ENCODE measurements around the gene INTS3. TPM values are rescaled to one million over a fixed set of nuclear protein-coding genes. Genes with fewer than 3 reads are reported as not detected.

INTS3 gene
- total and polyA plus RNA-seq, 2 of the 8 experiments (the other 6 are each of a cell fraction or from before 2014, with no cell fraction given), result 66.8 to 93.2 TPM

DNA sequence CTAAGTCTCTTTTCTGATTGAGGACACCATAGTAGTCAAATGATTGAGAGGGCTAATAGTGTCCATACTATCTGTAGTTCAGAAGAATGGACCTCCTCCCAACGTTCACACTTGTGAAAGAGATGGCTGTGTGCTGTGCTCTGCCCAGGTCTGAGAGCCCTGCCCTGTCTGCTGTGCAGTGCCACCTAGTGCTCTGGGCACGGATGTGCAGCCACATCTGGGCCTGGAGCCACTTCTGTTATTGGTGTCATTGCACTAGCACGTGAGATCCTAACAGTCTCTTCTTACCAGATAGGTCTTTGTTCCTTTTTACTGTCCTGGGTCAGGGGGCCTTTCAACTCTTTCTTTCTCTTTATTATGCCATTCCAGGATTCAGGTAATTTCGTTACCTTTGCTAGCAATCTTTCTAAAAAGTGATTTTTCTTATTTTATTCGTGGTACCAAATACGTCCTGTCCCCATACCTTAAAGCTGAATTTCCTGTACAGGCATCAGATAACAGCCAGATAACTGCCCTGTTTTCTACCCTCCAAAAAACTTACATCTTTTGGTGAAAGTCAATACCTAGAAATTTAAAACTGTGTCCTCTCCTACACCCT lies 21.7 kb downstream of the INTS3 start:
- no peak overlapping the region for H3K4me2 ChIP-seq (ENCODE audit: insufficient read depth in 1 of 2, low read depth in 2 of 2, low read length in 2 of 2)
- H3K23me2 ChIP-seq (ENCODE audit: low read depth, low read length), result no peaks in the 10 kb centered on the region
- H3K23ac ChIP-seq (ENCODE audit: insufficient read length), result no peak overlapping the region
- H2BK5ac ChIP-seq (ENCODE audit: low read depth, low read length), result no peak overlapping the region
- no peak overlapping the region for H3K9ac ChIP-seq (replicated peaks in 1 of 4; ENCODE audit: extremely low read depth in 1 of 4, low read depth in 3 of 4, low read length in 3 of 4)
- peak; percentile 49 to 85 for DNase-seq (ENCODE audit: low read depth in 1 of 2, low spot score in 2 of 2)
- H3K18ac ChIP-seq (ENCODE audit: extremely low read depth, low read length), result no peak overlapping the region
- peaks cover 0 to 2% (median 0%) of the 10 kb centered on the region in 4 experiments; a peak in 1 of 7 replicates for H3K27me3 ChIP-seq (replicated peaks in 1 of 4; ENCODE audit: control insufficient read depth in 3 of 4, extremely low read depth in 1 of 4, insufficient read depth in 3 of 4, low read length in 3 of 4)
- H3K9me3 ChIP-seq (ENCODE audit: insufficient read depth in 2 of 2, low read depth in 1 of 2, low read length in 1 of 2), result no peaks in the 10 kb centered on the region
- H3K4ac ChIP-seq (replicated peaks; ENCODE audit: insufficient read length, low read depth, low read length), result no peak overlapping the region
- 58% methylated on average over 6 of the region's 6 CpGs; no CpG with 5 or more reads in 1 of the 2 experiments for WGBS, 2 experiments (ENCODE audit: extremely low coverage in 1 of 2, insufficient coverage in 1 of 2, insufficient read length in 1 of 2, insufficient replicate concordance in 2 of 2, low coverage in 1 of 2, low lambda C conversion rate in 2 of 2, missing lambda C conversion rate in 1 of 2)
- no peak overlapping the region for H4K5ac ChIP-seq (ENCODE audit: insufficient read length, low read depth, low read length)
- H3K36me3 ChIP-seq (ENCODE audit: control insufficient read depth in 2 of 4, insufficient read depth in 4 of 4, low read length in 3 of 4), result peaks cover 15 to 61% (median 40%) of the 10 kb centered on the region in 4 experiments
- H3K79me1 ChIP-seq (ENCODE audit: low read depth, low read length), result no peaks in the 10 kb centered on the region
- H2AK5ac ChIP-seq (ENCODE audit: low read depth, low read length), result no peak overlapping the region
- no peak overlapping the region for H3K4me3 ChIP-seq (ENCODE audit: extremely low read depth in 1 of 4, insufficient read depth in 2 of 4, low read depth in 3 of 4, low read length in 4 of 4)
- no peak overlapping the region for H2BK120ac ChIP-seq (replicated peaks; ENCODE audit: low read depth, low read length)
- no peak overlapping the region for H3K27ac ChIP-seq (ENCODE audit: low read depth, low read length)
- no peak overlapping the region for H3K14ac ChIP-seq (ENCODE audit: insufficient read length)
- FAIRE-seq, result peak; percentile 77
- no peak overlapping the region for H2BK15ac ChIP-seq (ENCODE audit: low read length)
- H3K56ac ChIP-seq (replicated peaks; ENCODE audit: insufficient read length, low read depth, low read length), result no peak overlapping the region
- H4K20me1 ChIP-seq (replicated peaks in 1 of 2; ENCODE audit: control insufficient read depth in 1 of 2, insufficient read depth in 2 of 2, low read length in 2 of 2), result no peaks in the 10 kb centered on the region
- H4K8ac ChIP-seq (ENCODE audit: extremely low read depth, insufficient read depth, low read length), result no peak overlapping the region
- no peak overlapping the region for H4K91ac ChIP-seq (replicated peaks; ENCODE audit: insufficient read length, low read length)
- H2BK12ac ChIP-seq (ENCODE audit: low read depth, low read length), result no peak overlapping the region
- no peak overlapping the region for H2BK20ac ChIP-seq (ENCODE audit: low read length)
- ChIA-PET CTCF (ENCODE audit: partially characterized antibody) (interaction anchor here (0.7 to 16.7 kb wide), 21 partner anchors 11 to 114 kb away, joined by 3 to 190 read pairs (median 6); partner anchors contain the start of gene NPR1), POLR2A (ENCODE audit: partially characterized antibody) (interaction anchor here (1.4 kb wide), 2 partner anchors 10 to 17 kb away, joined by 3 to 4 read pairs; no protein-coding TSS in a partner anchor)
- H3K4me1 ChIP-seq (replicated peaks in 1 of 4; ENCODE audit: control insufficient read depth in 3 of 4, insufficient read depth in 4 of 4, low read length in 3 of 4), result peaks cover 3 to 34% (median 15%) of the 10 kb centered on the region in 4 experiments; a peak in 6 of 7 replicates
- H2AFZ ChIP-seq (ENCODE audit: low read length), result no peak overlapping the region
- peaks cover 0 to 8% of the 10 kb centered on the region in 2 experiments; a peak in 2 of 4 replicates for H3K79me2 ChIP-seq (ENCODE audit: control insufficient read depth in 1 of 2, insufficient read depth in 2 of 2, low read length in 2 of 2)
- TF ChIP-seq FOSL1 (IDR thresholded peaks at IDR 0.05; ENCODE audit: insufficient read depth, low read depth, low read length) (no peak), GTF2F1 (IDR thresholded peaks at IDR 0.05; ENCODE audit: borderline replicate concordance, low read depth, low read length) (no peak), JUND (IDR thresholded peaks at IDR 0.05; ENCODE audit: low read length) (no peak), TAF1 (IDR thresholded peaks at IDR 0.05; ENCODE audit: low read depth, low read length) (0 out of 2 replicates have a peak, but pooled peaks have one; percentile 21), SUZ12 (IDR thresholded peaks at IDR 0.05; ENCODE audit: low read length) (no peak), HDAC6 (IDR thresholded peaks at IDR 0.05; ENCODE audit: low read depth, low read length) (no peak), CBX8 (IDR thresholded peaks at IDR 0.05; ENCODE audit: borderline replicate concordance, low read depth, low read length) (no peak), NANOG (IDR thresholded peaks at IDR 0.05; ENCODE audit: insufficient read depth, low read depth, low read length, poor library complexity, severe bottlenecking) (no peak)
- TF ChIP-seq, protein P1, sequence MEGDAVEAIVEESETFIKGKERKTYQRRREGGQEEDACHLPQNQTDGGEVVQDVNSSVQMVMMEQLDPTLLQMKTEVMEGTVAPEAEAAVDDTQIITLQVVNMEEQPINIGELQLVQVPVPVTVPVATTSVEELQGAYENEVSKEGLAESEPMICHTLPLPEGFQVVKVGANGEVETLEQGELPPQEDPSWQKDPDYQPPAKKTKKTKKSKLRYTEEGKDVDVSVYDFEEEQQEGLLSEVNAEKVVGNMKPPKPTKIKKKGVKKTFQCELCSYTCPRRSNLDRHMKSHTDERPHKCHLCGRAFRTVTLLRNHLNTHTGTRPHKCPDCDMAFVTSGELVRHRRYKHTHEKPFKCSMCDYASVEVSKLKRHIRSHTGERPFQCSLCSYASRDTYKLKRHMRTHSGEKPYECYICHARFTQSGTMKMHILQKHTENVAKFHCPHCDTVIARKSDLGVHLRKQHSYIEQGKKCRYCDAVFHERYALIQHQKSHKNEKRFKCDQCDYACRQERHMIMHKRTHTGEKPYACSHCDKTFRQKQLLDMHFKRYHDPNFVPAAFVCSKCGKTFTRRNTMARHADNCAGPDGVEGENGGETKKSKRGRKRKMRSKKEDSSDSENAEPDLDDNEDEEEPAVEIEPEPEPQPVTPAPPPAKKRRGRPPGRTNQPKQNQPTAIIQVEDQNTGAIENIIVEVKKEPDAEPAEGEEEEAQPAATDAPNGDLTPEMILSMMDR (IDR thresholded peaks at IDR 0.05; ENCODE audit: control extremely low read depth in 1 of 3, insufficient read depth in 1 of 3, low read depth in 1 of 3, low read length in 3 of 3), result peak; percentile 94 to 99 (median 99)

Measured in H1 (cell line).